Stomach (tissue), 4 donors: Measurements from ENCODE around the gene CD8B2.

Experiments used
- CTCF ChIP-seq, 7 experiments: fragments of 450-650 bp in 4 of 7; fragments of 200-600 bp in 3 of 7; sonication (generic) in 3 of 7; IDR thresholded peaks; one replicate each; pipeline ENCODE4 v1.5.1; 2016 to 2019; ENCODE audit warnings: antibody characterized with exemption in 7 of 7, control low read depth in 2 of 7, mild to moderate bottlenecking in 1 of 7
- POLR2A ChIP-seq, 4 donors: fragments of 450-650 bp; IDR thresholded peaks; one replicate each; pipeline ENCODE4 v1.6.1; 2016; ENCODE audit warnings: antibody characterized with exemption in 4 of 4, control low read depth in 2 of 4, mild to moderate bottlenecking in 1 of 4, moderate library complexity in 1 of 4

GRCh38 chr2:106536490-106536889 lies 49.3 kb downstream of the CD8B2 start:
- TF ChIP-seq CTCF (IDR thresholded peaks at IDR 0.05) (no peak), POLR2A (IDR thresholded peaks at IDR 0.05) (no peak)
